NOMO-1 treated with dmso at 0.1 percent for 144 hours (cell line): ENCODE data around the gene DLG1.

Experiments
- DNase-seq: peaks from one replicate; lab custom pipeline; 2025; ENCODE audit not compliant: unreplicated experiment; lab: John Stamatoyannopoulos, UW

The DLG1 gene

GRCh38 chr3:197001106-197001971 lies 297.1 kb downstream of the DLG1 start:
- DNase-seq, result no peak

GRCh38 chr3:197000211-197000610 lies 298.2 kb downstream of the DLG1 start:
- no peak for DNase-seq

DNA sequence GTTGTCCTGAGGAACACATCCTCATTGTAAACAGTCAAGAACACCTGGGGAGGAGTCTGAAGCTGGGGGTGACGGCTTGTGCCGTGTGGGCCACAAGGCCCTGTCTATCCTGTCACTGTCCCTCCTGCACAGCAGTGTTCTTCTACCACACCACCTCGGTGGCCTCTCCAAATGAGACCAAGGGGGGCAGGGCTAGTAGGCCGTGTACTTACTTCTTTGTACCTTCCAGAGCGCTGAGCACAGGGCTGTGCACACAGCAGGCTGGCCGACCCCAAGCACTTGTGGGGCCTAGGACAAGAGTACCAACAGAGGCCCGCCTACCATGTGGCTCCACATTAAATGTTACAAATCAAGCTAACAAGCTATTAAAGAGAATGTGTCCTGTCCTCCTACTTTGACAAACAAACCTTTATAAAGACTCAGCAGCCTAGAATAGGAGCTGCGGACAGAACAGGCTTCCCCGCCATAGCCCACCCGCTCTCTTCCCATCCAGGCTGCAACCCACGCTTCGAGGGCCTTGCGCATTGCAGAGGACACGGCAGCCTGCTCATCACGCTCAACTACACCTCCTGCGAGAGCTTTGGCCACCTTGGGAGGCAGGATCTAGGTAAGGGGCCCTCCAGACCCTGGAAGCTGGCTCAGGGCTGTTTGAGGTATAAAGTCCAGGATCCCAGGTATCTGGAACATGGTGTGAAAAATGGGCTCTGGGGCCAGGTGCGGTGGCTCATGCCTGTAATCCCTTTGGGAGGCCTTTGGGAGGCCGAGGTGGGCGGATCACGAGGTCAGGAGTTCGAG lies 299.2 kb downstream of the DLG1 start:
- no peak for DNase-seq

DNA sequence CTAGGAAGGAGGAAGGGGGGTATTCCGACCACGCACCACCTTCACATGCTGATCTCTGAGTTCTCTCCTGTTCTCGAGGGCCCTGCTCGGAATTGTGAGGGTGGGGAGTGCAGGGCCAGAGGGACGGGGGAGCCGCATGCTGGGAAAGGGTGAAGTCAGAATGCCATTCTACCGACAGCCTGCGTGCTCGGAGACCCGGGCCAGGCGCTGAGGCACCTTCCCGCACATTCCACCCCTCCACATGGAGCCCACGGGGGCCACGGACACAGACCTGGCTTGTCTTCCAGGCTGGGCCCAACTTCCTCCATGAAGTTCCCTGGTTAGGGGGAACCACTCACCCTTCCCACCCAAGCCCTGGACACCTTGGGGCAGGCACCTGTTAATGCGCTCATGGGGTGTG lies 301.1 kb downstream of the DLG1 start:
- DNase-seq, result no peak

- no peak for DNase-seq
These were observed 301.8 kb downstream of the DLG1 start for GRCh38 chr3:196996454-196997265.

GRCh38 chr3:196995646-196996355 lies 302.6 kb downstream of the DLG1 start:
- DNase-seq, result no peak

DNA sequence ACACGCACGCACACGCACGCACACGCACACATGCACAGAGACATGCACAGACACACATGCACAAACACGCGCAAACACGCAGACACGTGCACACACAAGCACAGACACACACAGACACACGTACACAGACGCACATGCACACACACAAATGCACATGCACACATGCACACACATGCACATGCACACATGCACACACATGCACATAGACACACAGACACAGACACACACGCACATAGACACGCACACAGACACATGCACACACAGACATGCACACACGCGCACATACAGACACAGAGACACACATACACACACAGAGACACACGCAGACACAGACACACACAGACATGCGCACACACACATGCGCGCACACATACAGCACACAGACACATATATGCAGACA lies 303.4 kb downstream of the DLG1 start:
- no peak for DNase-seq

DNA sequence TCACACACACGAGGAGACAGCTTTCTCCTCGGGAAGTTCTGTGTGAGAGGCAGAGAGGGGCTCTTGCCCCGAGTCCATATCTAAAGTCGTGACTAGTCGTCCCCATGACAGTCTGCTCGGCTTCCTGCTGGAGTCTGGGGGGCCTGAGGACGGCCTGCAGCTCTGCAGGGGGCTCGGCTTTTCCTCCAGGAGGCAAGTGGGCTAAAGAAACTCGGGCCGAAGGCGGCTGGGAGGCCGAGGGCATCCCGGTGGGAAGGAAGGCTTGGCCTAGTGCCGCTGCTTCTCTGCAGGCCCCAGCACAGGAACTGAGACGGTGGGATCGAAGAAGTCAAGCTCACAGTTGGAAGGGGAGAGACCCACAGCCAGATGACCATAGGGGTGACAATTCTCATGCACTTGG lies 304.4 kb downstream of the DLG1 start:
- no peak for DNase-seq
